Heart left ventricle (tissue), 16 donors: ENCODE results near the gene AGBL5. TPM values are rescaled to one million over a fixed set of nuclear protein-coding genes. Genes with fewer than 3 reads are reported as not detected.

Experiments used
- ATAC-seq, 4 donors: fragments of 200-7000 bp; cut with Tn5 transposase; one replicate each; pipeline ENCODE4 v1.9.1; 2020 to 2022; ENCODE audit warnings: moderate library complexity in 4 of 4, mild to moderate bottlenecking in 3 of 4, moderate number of reproducible peaks in 1 of 4
- DNase-seq, 5 donors: peaks; one replicate each; pipeline ENCODE4 v3.0.0-alpha.2; 2020
- H3K27ac ChIP-seq, 12 donors: fragments of 200-600 bp; sonication (generic) in 4 of 12; one replicate each; pipeline versions ENCODE4 v1.5.0 to v1.8.0; 2016 to 2022; ENCODE audit warnings: mild to moderate bottlenecking in 2 of 12
- H3K27me3 ChIP-seq, 9 donors: fragments of 200-600 bp; sonication (generic) in 2 of 9; one replicate each; pipeline versions ENCODE4 v1.5.1 to v1.8.0; 2016 to 2022; ENCODE audit warnings: mild to moderate bottlenecking in 3 of 9
- H3K36me3 ChIP-seq, 9 donors: fragments of 200-600 bp; sonication (generic) in 2 of 9; one replicate each; pipeline versions ENCODE4 v1.5.0 to v1.8.0; 2018 to 2022; ENCODE audit warnings: mild to moderate bottlenecking in 2 of 9
- H3K4me1 ChIP-seq, 12 donors: fragments of 200-600 bp; sonication (generic) in 4 of 12; one replicate each; pipeline versions ENCODE4 v1.5.0 to v1.8.0; 2016 to 2022; ENCODE audit warnings: mild to moderate bottlenecking in 3 of 12
- H3K4me3 ChIP-seq, 12 donors: fragments of 200-600 bp; sonication (generic) in 4 of 12; one replicate each; pipeline versions ENCODE4 v1.5.0 to v1.8.0; 2017 to 2022; ENCODE audit warnings: mild to moderate bottlenecking in 9 of 12, moderate library complexity in 4 of 12
- H3K9me3 ChIP-seq, 12 donors: fragments of 200-600 bp; sonication (generic) in 4 of 12; one replicate each; pipeline versions ENCODE4 v1.5.0 to v1.8.0; 2016 to 2022; ENCODE audit warnings: mild to moderate bottlenecking in 1 of 12
- CTCF ChIP-seq, 12 donors: fragments of 200-600 bp; sonication (generic) in 4 of 12; IDR thresholded peaks; one replicate each; pipeline versions ENCODE4 v1.5.0 to v1.8.0; 2018 to 2022; ENCODE audit warnings: antibody characterized with exemption in 12 of 12, mild to moderate bottlenecking in 5 of 12
- POLR2A ChIP-seq, 2 donors: fragments of 450-650 bp; IDR thresholded peaks; one replicate each; pipeline ENCODE4 v1.6.1; 2017; ENCODE audit warnings: antibody characterized with exemption in 2 of 2, mild to moderate bottlenecking in 2 of 2, moderate library complexity in 2 of 2
- WGBS, 4 donors: extraction: QIAGEN DNeasy Blood & Tissue Kit in 2 of 4; methylation state at CpG; one replicate each; pipeline versions ENCODE4 v1.1.5 to v1.1.7; 2013 to 2018; 5-methylcytosine and 5-hydroxymethylcytosine counted together
- intact Hi-C, 10 donors: fragments of 100-400 bp; cut with DNase I; formaldehyde crosslinking; loops; one replicate each; pipeline versions ENCODE4 v1.11.1 to v1.14.2; 2022
- polyA plus RNA-seq, 2 donors: library from polyadenylated mRNA; stranded (reverse); fragments of 200-250 nt; gene quantifications; one replicate each; pipeline ENCODE4 v1.2.3, GENCODE V29; 2013
- total RNA-seq, 9 donors: library from RNA; depleted of rRNA in 2 of 9; stranded (reverse); fragments of >200 nt in 2 of 9; fragmentation: NEBNext Ultra II Directional in 3 of 9; extraction: Animal tissue kit (Norgen Biotek cat#: 25700) in 3 of 9; gene quantifications; one replicate each; pipeline versions ENCODE4 v1.1.0 to v1.2.4, GENCODE V29; 2016 to 2023
- donor health status: ischemic (EF 13 %, LVEDD 7.1; RV severe dilation, severe dysfunction).
- donor health status: healthy with polysubstance abuse.
- donor health status: DM: no; HTN: yes; CAD: no.
- donor health status: DM: no; HTN: no; CAD: no.
- donor health status: ischemic (EF 25% LVEDD 6.9; RV normal size, moderate dysfunction).
- donor health status: ischemic (EF 25% LVEDD 5.7; RV mildly dilated, moderate dysfunction).
- donor health status: healthy.
- donor health status: DM: yes; HTN: yes; CAD: no.
- donor health status: ischemic (EF 35%, LVEDD 5.7; RV mildly dilated, moderate dysfunction).
- donor health status: nonischemic (EF 11% LVEDD 7.7; RV severe dilation, severe dysfunction).
- donor health status: DM: yes; HTN: yes; CAD: no.
- donor health status: PGD.
- donor health status: ischemic (EF 29% LVEDD 5.4; RV normal size, mild dysfunction).
- donor health status: nonischemic (EF 23%, LVEDD 6.1; RV moderate dilation, normal function).

AGBL5 gene
- total and polyA plus RNA-seq, 11 donors: 4.5 to 12.5 (median 9.9) TPM

GRCh38 chr2:27058210-27058609 is 6.7 kb downstream of the AGBL5 start:
- Histone ChIP-seq H3K27ac (no peak overlapping the region), H3K36me3 (peaks cover 0 to 83% (median 67%) of the 10 kb centered on the region in 9 donors), H3K4me3 (no peak overlapping the region), H3K4me1 (peaks cover 0 to 8% (median 0%) of the 10 kb centered on the region in 12 donors), H3K9me3 (no peaks in the 10 kb centered on the region), H3K27me3 (no peaks in the 10 kb centered on the region)
- intact Hi-C loops: no loop called here
- DNase-seq: peak in 1 of 5 donors; percentile 25
- ATAC-seq: no peak
- WGBS, 4 donors: 92 to 95% (median 92%) methylated on average over 7 to 10 of the region's 10 CpGs
- TF ChIP-seq CTCF (IDR thresholded peaks at IDR 0.05) (no peak), POLR2A (IDR thresholded peaks at IDR 0.05) (no peak)

- Histone ChIP-seq H3K4me1 (peaks cover 0 to 10% (median 0%) of the 10 kb centered on the region in 12 donors), H3K36me3 (peaks cover 0 to 72% (median 63%) of the 10 kb centered on the region in 9 donors), H3K27ac (no peak overlapping the region), H3K4me3 (no peak overlapping the region), H3K27me3 (no peaks in the 10 kb centered on the region), H3K9me3 (no peaks in the 10 kb centered on the region)
- ATAC-seq: peak in 2 of 4 donors; percentile 29 to 67
- intact Hi-C loops: no loop called here
- WGBS, 4 donors: 67 to 76% (median 73%) methylated on average over 14 to 15 of the region's 15 CpGs
- TF ChIP-seq CTCF (IDR thresholded peaks at IDR 0.05): no peak
- peak in 1 of 5 donors; percentile 57 for DNase-seq
Measured at GRCh38 chr2:27059141-27059820, 7.8 kb downstream of the AGBL5 start.

- Histone ChIP-seq H3K36me3 (peaks cover 0 to 69% (median 60%) of the 10 kb centered on the region in 9 donors), H3K4me3 (no peak overlapping the region), H3K4me1 (peaks cover 0 to 10% (median 0%) of the 10 kb centered on the region in 12 donors), H3K9me3 (no peaks in the 10 kb centered on the region), H3K27ac (no peak overlapping the region), H3K27me3 (no peaks in the 10 kb centered on the region)
- 92 to 96% (median 95%) methylated on average over 3 of the region's 3 CpGs for WGBS, 4 donors
- no peak for TF ChIP-seq POLR2A (IDR thresholded peaks at IDR 0.05)
- no peak for TF ChIP-seq CTCF (IDR thresholded peaks at IDR 0.05)
- no peak for DNase-seq
- no peak for ATAC-seq
- intact Hi-C loops: no loop called here
Measured at GRCh38 chr2:27060323-27060722, 8.9 kb downstream of the AGBL5 start.

GRCh38 chr2:27065128-27065527 is 13.7 kb downstream of the AGBL5 start:
- H3K27ac ChIP-seq: no peak overlapping the region
- H3K9me3 ChIP-seq: no peaks in the 10 kb centered on the region
- H3K4me1 ChIP-seq: peaks cover 3 to 30% (median 17%) of the 10 kb centered on the region in 12 donors
- intact Hi-C loops: no loop called here
- DNase-seq: no peak
- TF ChIP-seq POLR2A (IDR thresholded peaks at IDR 0.05): no peak
- TF ChIP-seq CTCF (IDR thresholded peaks at IDR 0.05): no peak
- WGBS, 4 donors: 76 to 89% (median 85%) methylated on average over 3 of the region's 3 CpGs
- peaks cover 0 to 71% (median 55%) of the 10 kb centered on the region in 9 donors for H3K36me3 ChIP-seq
- no peak overlapping the region for H3K4me3 ChIP-seq
- no peaks in the 10 kb centered on the region for H3K27me3 ChIP-seq
- ATAC-seq: no peak
